NCI-H526 treated with DMSO at 0.1 percent for 48 hours (cell line): ENCODE measurements around the gene STK4.
A peak's percentile ranks its signal among the peaks of the same experiment; 100 is the strongest.

ENCODE experiments used
- DNase-seq: peaks from one replicate; lab custom pipeline; 2025; lab: John Stamatoyannopoulos, UW

The STK4 gene

GRCh38 chr20:44954211-44954610 is 12.1 kb upstream of the STK4 start:
- no peak for DNase-seq

GRCh38 chr20:44955270-44955669 is 11.0 kb upstream of the STK4 start:
- no peak for DNase-seq

GRCh38 chr20:44956410-44956809 is 9.9 kb upstream of the STK4 start:
- no peak for DNase-seq

- no peak for DNase-seq
These were observed 8.0 kb upstream of the STK4 start for GRCh38 chr20:44958276-44958675.

GRCh38 chr20:44959082-44959637 is 7.2 kb upstream of the STK4 start:
- DNase-seq, result no peak

- DNase-seq, result no peak
These were observed 6.6 kb upstream of the STK4 start for GRCh38 chr20:44959638-44960102.

- DNase-seq, result peak; percentile 88
These were observed 6.0 kb upstream of the STK4 start, which contains the start of gene TOMM34 for GRCh38 chr20:44960103-44960852. TOMM34 (minus strand) TSS chr20:44960397; CDS start chr20:44960333, 64 bp downstream.

GRCh38 chr20:44961011-44961869 is 5.1 kb upstream of the STK4 start:
- DNase-seq, result no peak

- no peak for DNase-seq
These were observed 4.4 kb upstream of the STK4 start for GRCh38 chr20:44961870-44962267.

- DNase-seq, result no peak
These were observed 3.8 kb upstream of the STK4 start for GRCh38 chr20:44962483-44962882.

- peak; percentile 23 for DNase-seq
These were observed 2.7 kb upstream of the STK4 start for GRCh38 chr20:44963325-44964215.

GRCh38 chr20:44965651-44966029 is 672 bp upstream of the STK4 start:
- DNase-seq, result no peak

- no peak for DNase-seq
These were observed 995 bp downstream of the STK4 start for GRCh38 chr20:44967207-44967807.

GRCh38 chr20:44969300-44969894 is 3.1 kb downstream of the STK4 start:
- no peak for DNase-seq

- no peak for DNase-seq
These were observed 4.0 kb downstream of the STK4 start for GRCh38 chr20:44970243-44970757.

GRCh38 chr20:44973053-44973452 is 6.7 kb downstream of the STK4 start:
- no peak for DNase-seq

- DNase-seq, result no peak
These were observed 10.4 kb downstream of the STK4 start for GRCh38 chr20:44976698-44977097.

GRCh38 chr20:44979090-44979621 is 12.8 kb downstream of the STK4 start:
- no peak for DNase-seq

- DNase-seq, result no peak
These were observed 15.6 kb downstream of the STK4 start for GRCh38 chr20:44981736-44982406.
